AG04450 (cell line): ENCODE data around the gene RAB36. TPM values are rescaled to one million over a fixed set of nuclear protein-coding genes. Genes with fewer than 3 reads are reported as not detected.

Experiments
- CTCF ChIA-PET: fragments of 300-600, 350-600 bp; formaldehyde crosslinking; extraction: SDS; loops from one replicate; lab custom pipeline; 2022; ENCODE audit warnings: antibody characterized with exemption, inconsistent platforms; lab: Charles Lee
- POLR2A ChIA-PET: fragments of 350-600 bp; formaldehyde crosslinking; extraction: SDS; loops from one replicate; lab custom pipeline; 2021; ENCODE audit warnings: antibody characterized with exemption, inconsistent platforms; lab: Yijun Ruan, JAX
- DNase-seq: peaks from one replicate; pipeline ENCODE4 v3.0.0-alpha.2; 2011; ENCODE audit warnings: low read depth, low spot score
- H3K27ac ChIP-seq: one replicate; pipeline ENCODE4 v1.5.1; 2012; ENCODE audit warnings: low read depth, low read length, control low read depth
- H3K27me3 ChIP-seq: one replicate; pipeline ENCODE4 v1.6.0; 2012; ENCODE audit warnings: low read length; ENCODE audit not compliant: control insufficient read depth, insufficient read depth
- H3K4me3 ChIP-seq: 2 replicates; pipeline ENCODE4 v1.5.1; 2011; ENCODE audit warnings: mild to moderate bottlenecking, low read depth, low read length, control low read depth
- H3K9me3 ChIP-seq: 2 replicates; pipeline ENCODE4 v1.5.1; 2012; ENCODE audit warnings: low read length; ENCODE audit not compliant: control insufficient read depth, insufficient read depth
- CTCF ChIP-seq: IDR thresholded peaks from 2 replicates; pipeline ENCODE4 v1.5.1; 2011; ENCODE audit warnings: low read depth, low read length, control low read depth, inconsistent platforms
- polyA plus RNA-seq: library from polyadenylated mRNA; depleted of rRNA; stranded (reverse); fragments of >200 nt; gene quantifications from 2 replicates; pipeline ENCODE4 v1.2.3, GENCODE V29; 2011

The RAB36 gene
- polyA plus RNA-seq, 1 experiment, result 2.6 TPM

GRCh38 chr22:23175817-23176644, 30.8 kb downstream of the RAB36 start:
- Histone ChIP-seq H3K27ac (no peak overlapping the region), H3K9me3 (peaks cover 23% of the 10 kb centered on the region), H3K4me3 (no peak overlapping the region), H3K27me3 (no peaks in the 10 kb centered on the region)
- ChIA-PET POLR2A (no interaction called here), CTCF (interaction anchor here (0.7 to 11.3 kb wide), 6 partner anchors 37 to 217 kb away, joined by 3 to 178 read pairs (median 10); no protein-coding TSS in a partner anchor)
- no peak for TF ChIP-seq CTCF
- no peak for DNase-seq

GRCh38 chr22:23176645-23177027, 31.4 kb downstream of the RAB36 start:
- no peak for TF ChIP-seq CTCF
- no peak overlapping the region for H3K4me3 ChIP-seq
- DNase-seq, result no peak
- no peak overlapping the region for H3K27ac ChIP-seq
- H3K9me3 ChIP-seq, result peaks cover 27% of the 10 kb centered on the region
- ChIA-PET POLR2A (no interaction called here), CTCF (interaction anchor here (0.7 to 11.3 kb wide), 9 partner anchors 8 to 209 kb away, joined by 3 to 178 read pairs (median 8); no protein-coding TSS in a partner anchor)
- no peaks in the 10 kb centered on the region for H3K27me3 ChIP-seq

GRCh38 chr22:23177197-23177596, 31.9 kb downstream of the RAB36 start:
- Histone ChIP-seq H3K27ac (no peak overlapping the region), H3K27me3 (no peaks in the 10 kb centered on the region), H3K9me3 (peaks cover 32% of the 10 kb centered on the region), H3K4me3 (no peak overlapping the region)
- ChIA-PET POLR2A (no interaction called here), CTCF (interaction anchor here (0.7 to 11.3 kb wide), 13 partner anchors 8 to 209 kb away, joined by 3 to 178 read pairs (median 8); no protein-coding TSS in a partner anchor)
- DNase-seq, result no peak
- no peak for TF ChIP-seq CTCF

- TF ChIP-seq CTCF, result peak; percentile 99
- peaks cover 32% of the 10 kb centered on the region for H3K9me3 ChIP-seq
- no peaks in the 10 kb centered on the region for H3K27me3 ChIP-seq
- no peak for DNase-seq
- POLR2A ChIA-PET, result interaction anchor here (2.7 kb wide), 1 partner anchor 103 kb away, joined by 7 read pairs; no protein-coding TSS in a partner anchor
- peak overlapping the region; percentile 11 for H3K27ac ChIP-seq
- CTCF ChIA-PET, result interaction anchor here (0.5 to 11.3 kb wide), 17 partner anchors 8 to 207 kb away, joined by 3 to 178 read pairs (median 6); no protein-coding TSS in a partner anchor
- H3K4me3 ChIP-seq, result no peak overlapping the region
These were observed 33.4 kb downstream of the RAB36 start for GRCh38 chr22:23178512-23179254.
